ENCODE data around the gene IL10RA.

IL10RA gene

DNA sequence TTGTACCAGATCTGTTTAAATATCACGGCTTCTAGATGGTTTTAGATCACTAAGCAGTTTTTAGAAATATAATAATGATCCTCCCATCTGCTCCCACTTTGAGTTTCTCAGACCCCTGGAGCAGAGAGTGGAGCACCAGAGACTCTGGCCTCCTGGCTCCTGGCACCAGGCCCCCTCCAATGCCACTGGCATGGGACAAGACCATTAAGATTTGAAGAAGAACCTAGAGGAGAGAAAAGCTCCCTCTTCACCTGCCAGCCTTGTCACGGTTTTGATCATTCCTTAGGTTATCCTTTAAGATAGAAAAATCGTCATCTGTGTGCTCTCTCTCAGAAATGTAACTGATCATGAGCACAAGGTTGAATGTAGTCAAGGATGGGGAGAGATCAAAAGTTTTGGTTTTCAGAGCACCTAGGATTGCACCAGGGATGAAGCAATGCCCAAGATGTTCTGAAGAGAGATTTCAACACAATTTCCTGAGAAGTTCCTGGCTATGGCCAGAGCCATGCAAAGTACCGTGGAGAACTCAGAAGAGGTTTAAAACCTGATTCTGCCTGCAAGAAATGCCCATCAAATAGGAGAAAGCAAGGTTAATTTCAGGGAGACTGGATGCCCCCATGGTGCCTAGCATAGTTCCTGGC is 22.2 kb downstream of the IL10RA start:
- in situ Hi-C loops (cut with HindIII; ENCODE audit: low pct_unique_long_range_greater_than_20kb, low sequenced_read_pairs) = no loop called here
- no peak for TF ChIP-seq JUND (IDR thresholded peaks at IDR 0.05; ENCODE audit: low read depth)
- no peak for DNase-seq (ENCODE audit: low read depth in 1 of 2, low spot score in 1 of 2)

GRCh38 chr11:118009864-118010737 is 23.9 kb downstream of the IL10RA start:
- no peak for TF ChIP-seq JUND (IDR thresholded peaks at IDR 0.05; ENCODE audit: low read depth)
- in situ Hi-C loops (cut with HindIII; ENCODE audit: low pct_unique_long_range_greater_than_20kb, low sequenced_read_pairs) = no loop called here

DNA sequence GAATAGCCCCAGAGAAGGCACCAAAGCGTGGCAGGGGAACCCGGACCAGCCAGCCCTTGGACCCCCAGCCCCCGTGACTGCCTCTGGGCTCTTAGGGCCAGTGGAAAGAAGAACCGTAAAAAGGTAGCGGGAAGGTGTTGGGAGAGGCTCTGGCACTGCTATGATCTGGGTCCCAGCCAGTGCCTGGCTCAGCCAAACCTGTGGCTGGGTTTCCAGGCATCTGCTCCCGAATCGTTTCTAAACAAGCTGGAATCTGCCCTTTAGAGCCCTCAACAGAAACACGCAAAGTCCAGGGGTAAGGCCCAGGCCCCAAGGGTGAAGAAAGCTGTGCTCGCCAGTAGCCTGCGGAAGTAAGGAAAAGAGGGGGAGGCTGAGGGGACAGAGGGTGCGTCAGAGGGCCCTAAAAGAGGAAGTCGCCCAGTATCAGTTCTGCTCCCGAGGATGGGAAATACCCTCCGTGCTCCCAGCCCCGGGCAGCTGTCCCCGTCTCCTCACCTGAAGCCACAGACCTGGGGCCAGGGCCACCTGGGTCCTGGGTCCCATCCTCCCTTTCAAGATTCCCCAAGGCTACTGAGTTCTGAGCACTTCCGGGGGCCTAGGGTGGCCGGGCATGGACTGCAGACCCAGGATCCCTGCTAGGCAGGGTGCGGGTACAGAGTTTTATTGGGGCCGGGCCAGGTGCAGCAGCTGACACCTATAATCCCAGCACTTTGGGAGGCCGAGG is 24.7 kb downstream of the IL10RA start:
- in situ Hi-C loops (cut with HindIII; ENCODE audit: low pct_unique_long_range_greater_than_20kb, low sequenced_read_pairs) = no loop called here
- DNase-seq (ENCODE audit: low read depth in 1 of 2, low spot score in 1 of 2) = no peak
- TF ChIP-seq JUND (IDR thresholded peaks at IDR 0.05; ENCODE audit: low read depth) = no peak

More at GRCh38 chr11:118009864-118010737, 23.9 kb downstream of the IL10RA start:
- DNase-seq (ENCODE audit: low read depth in 1 of 2, low spot score in 1 of 2) = no peak

DNA sequence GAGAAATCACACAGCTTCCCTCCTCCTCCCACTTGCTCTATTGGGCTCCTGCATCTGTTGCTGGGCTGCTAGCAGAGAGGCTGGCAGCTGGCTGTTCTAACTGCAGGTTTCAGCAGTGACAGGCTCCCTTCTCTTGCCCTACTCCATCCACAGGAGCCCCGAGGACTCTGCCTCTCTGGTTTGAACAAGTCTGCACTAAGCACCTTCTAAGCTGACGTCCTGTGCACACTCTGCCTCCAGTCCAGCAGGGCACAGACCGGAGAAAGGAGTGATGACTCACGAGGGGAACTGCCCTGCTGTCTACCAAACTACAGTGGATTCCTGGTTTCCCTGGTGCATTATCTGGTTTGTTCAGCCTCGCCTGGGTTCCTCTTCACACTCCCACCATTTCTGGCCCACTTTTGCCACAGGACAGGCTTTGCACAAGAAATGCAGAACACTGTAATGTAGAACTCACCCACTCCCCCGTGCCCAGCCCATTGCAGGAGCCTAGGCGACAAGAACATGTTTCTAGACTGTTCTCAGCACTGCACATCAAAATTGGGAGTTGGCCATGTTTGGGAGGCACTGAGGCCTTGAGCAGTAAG is 26.0 kb downstream of the IL10RA start:
- in situ Hi-C loops (cut with HindIII; ENCODE audit: low pct_unique_long_range_greater_than_20kb, low sequenced_read_pairs) = no loop called here
- peak in 1 of 2 experiments; percentile 26 for DNase-seq (ENCODE audit: low read depth in 1 of 2, low spot score in 1 of 2)
- TF ChIP-seq JUND (IDR thresholded peaks at IDR 0.05; ENCODE audit: low read depth) = no peak

DNA sequence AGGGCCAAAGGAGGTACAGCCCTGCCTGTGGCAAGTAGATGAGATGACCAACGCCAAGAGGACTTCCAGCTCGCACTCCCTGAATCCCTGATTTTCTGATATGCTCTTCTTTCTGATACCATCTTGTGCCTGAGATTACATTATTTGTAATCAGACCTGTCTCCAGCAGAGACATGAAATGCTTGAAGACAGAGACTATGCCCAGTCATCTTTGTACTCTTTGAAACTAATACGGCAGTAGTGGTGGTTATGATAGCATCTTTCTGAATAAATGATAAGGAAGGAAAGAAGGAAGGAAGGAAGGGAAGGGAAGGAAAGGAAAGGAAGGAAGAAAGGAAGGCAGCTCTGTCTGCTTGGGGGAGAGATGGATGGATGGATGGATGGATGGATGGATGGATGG is 27.8 kb downstream of the IL10RA start:
- in situ Hi-C loops (cut with HindIII; ENCODE audit: low pct_unique_long_range_greater_than_20kb, low sequenced_read_pairs) = no loop called here
- no peak for DNase-seq (ENCODE audit: low read depth in 1 of 2, low spot score in 1 of 2)
- no peak for TF ChIP-seq JUND (IDR thresholded peaks at IDR 0.05; ENCODE audit: low read depth)

DNA sequence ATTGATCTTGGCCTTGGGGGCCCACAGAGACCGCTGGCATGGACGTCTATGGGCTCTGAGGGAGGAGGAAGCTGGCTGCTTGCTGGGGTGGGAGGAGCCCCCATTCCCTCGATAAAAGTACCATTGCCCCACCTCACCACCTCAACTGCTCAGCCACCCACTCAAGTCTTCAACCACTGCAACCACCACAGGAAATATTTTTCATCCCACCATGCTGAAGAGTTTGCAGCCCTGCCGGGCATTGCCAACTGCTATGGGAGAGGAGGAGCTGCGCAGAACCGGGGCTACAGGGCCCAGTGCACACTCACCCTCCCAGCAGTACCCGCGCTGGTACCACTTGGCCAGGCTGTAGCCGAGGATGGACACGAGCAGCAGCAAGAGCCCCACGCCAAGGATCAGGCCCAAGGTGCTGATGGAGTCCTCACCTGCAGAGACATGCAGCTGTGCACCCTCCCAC is 29.2 kb downstream of the IL10RA start:
- in situ Hi-C loops (cut with HindIII; ENCODE audit: low pct_unique_long_range_greater_than_20kb, low sequenced_read_pairs) = no loop called here
- TF ChIP-seq JUND (IDR thresholded peaks at IDR 0.05; ENCODE audit: low read depth) = no peak
- DNase-seq (ENCODE audit: low read depth in 1 of 2, low spot score in 1 of 2) = no peak

DNA sequence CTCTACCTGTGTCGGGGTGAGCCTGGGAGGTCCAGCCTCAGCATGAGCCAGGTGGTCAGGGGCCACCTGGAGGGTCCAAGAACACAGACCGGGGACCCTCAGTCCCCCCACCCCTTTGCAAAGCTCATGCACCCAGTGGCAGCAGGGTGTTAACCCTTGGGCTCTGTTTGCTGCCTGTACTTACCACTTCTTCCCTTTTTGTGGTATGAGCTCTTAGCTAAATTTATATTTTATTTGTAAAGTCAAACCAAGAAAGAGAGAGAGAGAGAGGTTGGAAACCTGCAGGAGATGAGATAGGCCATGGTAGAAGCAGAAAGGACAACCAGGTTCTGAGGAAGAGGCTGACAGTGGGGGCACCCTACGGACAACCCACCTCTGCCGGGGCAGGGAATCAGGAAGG is 29.9 kb downstream of the IL10RA start:
- TF ChIP-seq JUND (IDR thresholded peaks at IDR 0.05; ENCODE audit: low read depth) = no peak
- no peak for DNase-seq (ENCODE audit: low read depth in 1 of 2, low spot score in 1 of 2)
- in situ Hi-C loops (cut with HindIII; ENCODE audit: low pct_unique_long_range_greater_than_20kb, low sequenced_read_pairs) = no loop called here

GRCh38 chr11:118017111-118017510 is 30.9 kb downstream of the IL10RA start:
- in situ Hi-C loops (cut with HindIII; ENCODE audit: low pct_unique_long_range_greater_than_20kb, low sequenced_read_pairs) = no loop called here
- DNase-seq (ENCODE audit: low read depth in 1 of 2, low spot score in 1 of 2) = no peak

DNA sequence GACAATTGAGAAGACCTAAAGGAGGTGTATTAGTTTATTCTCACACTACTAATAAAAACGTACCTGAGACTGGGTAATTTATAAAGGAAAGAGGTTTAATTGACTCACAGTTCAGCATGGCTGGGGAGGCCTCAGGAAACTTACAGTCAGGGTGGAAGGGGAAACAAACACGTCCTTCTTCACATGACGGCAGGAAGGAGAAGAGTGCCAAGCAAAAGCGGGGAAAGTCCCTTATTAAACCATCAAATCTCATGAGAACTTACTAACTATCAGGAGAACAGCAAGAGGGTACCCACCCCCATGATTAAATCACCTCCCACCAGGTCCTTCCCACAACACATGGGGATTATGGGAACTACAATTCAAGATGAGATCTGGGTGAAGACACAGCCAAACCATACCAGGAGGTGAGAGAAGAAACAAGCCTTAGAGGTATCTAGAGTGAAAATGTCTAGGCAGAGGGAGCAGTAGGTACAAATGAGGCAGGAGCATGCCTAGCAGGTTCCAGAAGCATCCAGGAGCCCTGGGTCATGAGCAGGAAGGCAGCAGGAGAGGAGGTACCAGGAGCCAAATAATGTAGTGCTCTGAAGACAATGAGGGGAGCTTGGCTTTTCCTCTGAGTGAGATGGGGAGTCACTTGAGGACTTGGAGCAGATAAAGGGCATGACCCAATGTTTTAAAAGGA is 31.6 kb downstream of the IL10RA start:
- TF ChIP-seq JUND (IDR thresholded peaks at IDR 0.05; ENCODE audit: low read depth) = no peak
- in situ Hi-C loops (cut with HindIII; ENCODE audit: low pct_unique_long_range_greater_than_20kb, low sequenced_read_pairs) = no loop called here

More at GRCh38 chr11:118017111-118017510, 30.9 kb downstream of the IL10RA start:
- TF ChIP-seq JUND (IDR thresholded peaks at IDR 0.05; ENCODE audit: low read depth) = no peak

GRCh38 chr11:118018401-118018800 is 32.2 kb downstream of the IL10RA start:
- no peak for DNase-seq (ENCODE audit: low read depth in 1 of 2, low spot score in 1 of 2)
- in situ Hi-C loops (cut with HindIII; ENCODE audit: low pct_unique_long_range_greater_than_20kb, low sequenced_read_pairs) = no loop called here
- TF ChIP-seq JUND (IDR thresholded peaks at IDR 0.05; ENCODE audit: low read depth) = no peak

More for the DNA sequence above, 31.6 kb downstream of the IL10RA start:
- DNase-seq (ENCODE audit: low read depth in 1 of 2, low spot score in 1 of 2) = no peak

- no peak for DNase-seq (ENCODE audit: low read depth in 1 of 2, low spot score in 1 of 2)
- in situ Hi-C loops (cut with HindIII; ENCODE audit: low pct_unique_long_range_greater_than_20kb, low sequenced_read_pairs) = no loop called here
These were observed 35.0 kb downstream of the IL10RA start for GRCh38 chr11:118021146-118021545.

GRCh38 chr11:118027694-118028093 is 41.5 kb downstream of the IL10RA start:
- in situ Hi-C loops (cut with HindIII; ENCODE audit: low pct_unique_long_range_greater_than_20kb, low sequenced_read_pairs) = no loop called here
- no peak for TF ChIP-seq JUND (IDR thresholded peaks at IDR 0.05; ENCODE audit: low read depth)
- no peak for DNase-seq (ENCODE audit: low read depth in 1 of 2, low spot score in 1 of 2)

More at GRCh38 chr11:118021146-118021545, 35.0 kb downstream of the IL10RA start:
- no peak for TF ChIP-seq JUND (IDR thresholded peaks at IDR 0.05; ENCODE audit: low read depth)

Measured in T47D (cell line).